HepG2 (cell line): ENCODE results near the gene ALDH18A1. TPM values are rescaled to one million over a fixed set of nuclear protein-coding genes. Genes with fewer than 3 reads are reported as not detected.

Experiments
- CBFB ChIP-seq: sonication (generic); formaldehyde crosslinking; IDR thresholded peaks from 2 replicates; pipeline ENCODE4 v1.4.0; 2020; ENCODE audit warnings: missing genetic modification reagents
- DZIP1 ChIP-seq: sonication (generic); formaldehyde crosslinking; IDR thresholded peaks from 2 replicates; pipeline ENCODE4 v1.5.0; 2020; ENCODE audit warnings: mild to moderate bottlenecking, missing genetic modification reagents
- ESRRA ChIP-seq: sonication (generic); formaldehyde crosslinking; IDR thresholded peaks from 2 replicates; pipeline ENCODE4 v1.5.1; 2020; ENCODE audit warnings: mild to moderate bottlenecking, low read depth, missing genetic modification reagents
- IKZF1 ChIP-seq: fragments of 450-650 bp; IDR thresholded peaks from 2 replicates; pipeline ENCODE4 v1.7.1; 2016
- KLF6 ChIP-seq: IDR thresholded peaks from 2 replicates; pipeline ENCODE4 v1.8.0; 2016; ENCODE audit warnings: missing biosample characterization, missing genetic modification reagents
- RFX1 ChIP-seq: fragments of 450-650 bp; IDR thresholded peaks from 2 replicates; pipeline ENCODE4 v1.6.1; 2017
- SKI ChIP-seq: fragments of 450-650 bp; IDR thresholded peaks from one replicate; pipeline ENCODE4 v1.6.1; 2018; ENCODE audit warnings: mild to moderate bottlenecking; ENCODE audit not compliant: partially characterized antibody
- ZBTB1 ChIP-seq: sonication (generic); formaldehyde crosslinking; IDR thresholded peaks from 2 replicates; pipeline ENCODE4 v1.4.0; 2020; ENCODE audit warnings: missing genetic modification reagents, borderline replicate concordance
- ZHX2 ChIP-seq, 2 experiments: sonication (generic) in 1 of 2; formaldehyde crosslinking in 1 of 2; IDR thresholded peaks; 2 replicates each; pipeline versions ENCODE4 v1.6.1 to v1.9.0; 2014 to 2022; ENCODE audit warnings: antibody characterized with exemption in 1 of 2, borderline replicate concordance in 1 of 2, inconsistent platforms in 1 of 2, low read depth in 1 of 2, missing genetic modification reagents in 1 of 2
- ZKSCAN8 ChIP-seq: IDR thresholded peaks from 2 replicates; pipeline ENCODE4 v1.6.1; 2016; ENCODE audit warnings: borderline replicate concordance, missing genetic modification reagents, missing compliant biosample characterization
- ZNF382 ChIP-seq: sonication (generic); formaldehyde crosslinking; IDR thresholded peaks from 2 replicates; pipeline ENCODE4 v1.5.0; 2020; ENCODE audit warnings: missing genetic modification reagents, mild to moderate bottlenecking, borderline replicate concordance
- ZNF512B ChIP-seq: sonication (generic); formaldehyde crosslinking; IDR thresholded peaks from 2 replicates; pipeline ENCODE4 v1.5.1; 2020; ENCODE audit warnings: missing genetic modification reagents, mild to moderate bottlenecking, borderline replicate concordance
- ZNF660 ChIP-seq: sonication (generic); formaldehyde crosslinking; IDR thresholded peaks from 2 replicates; pipeline ENCODE4 v1.5.1; 2020; ENCODE audit warnings: mild to moderate bottlenecking, low read depth, missing genetic modification reagents, borderline replicate concordance
- ZNF800 ChIP-seq: sonication (generic); formaldehyde crosslinking; IDR thresholded peaks from 2 replicates; pipeline ENCODE4 v1.4.0; 2020; ENCODE audit warnings: missing genetic modification reagents
- polyA plus RNA-seq, 8 experiments: library from polyadenylated mRNA; depleted of rRNA in 3 of 8; stranded (reverse) in 7 of 8; unstranded in 1 of 8; fragments of >200 nt; fragmentation: Illumina TruSeq in 4 of 8; extraction: Trizol in 4 of 8; gene quantifications; 2 replicates each; pipeline versions ENCODE4 v1.2.1 to v1.2.3, GENCODE V29; 2011 to 2016; ENCODE audit warnings: low read depth in 4 of 8, missing spikeins in 1 of 8, mixed read lengths in 1 of 8; ENCODE audit not compliant: insufficient read depth in 1 of 8
- total RNA-seq, 5 experiments: library from RNA; depleted of rRNA; stranded (reverse); fragments of >200 nt; fragmentation: Illumina TruSeq; extraction: Trizol; gene quantifications; 2 replicates each; pipeline ENCODE4 v1.2.3, GENCODE V29; 2016; ENCODE audit warnings: low read depth in 1 of 5

The ALDH18A1 gene
- total and polyA plus RNA-seq, 2 of the 13 experiments (the other 11 are each of a cell fraction or from before 2014, with no cell fraction given) = 180 to 263 TPM

GRCh38 chr10:95656291-95657164, at the start of gene ALDH18A1 (continued):
- TF ChIP-seq ESRRA (CRISPR knock-in tag) (0 out of 2 replicates have a peak, but pooled peaks have one; percentile 45), IKZF1 (no peak), DZIP1 (peak; percentile 84), ZBTB1 (CRISPR knock-in tag) (no peak), ZNF382 (CRISPR knock-in tag) (no peak), ZNF800 (CRISPR knock-in tag) (peak; percentile 74), RFX1 (no peak), KLF6 (peak; percentile 25; the same call in 1 of the 2 replicates), ZKSCAN8 (CRISPR knock-in tag) (no peak), CBFB (CRISPR knock-in tag) (no peak), ZNF660 (no peak), ZHX2 (IDR thresholded peaks at IDR 0.05; ENCODE audit: low read depth) (peak; percentile 56; the same call in 1 of the 2 replicates), ZHX2 (CRISPR knock-in tag; IDR thresholded peaks at IDR 0.05; ENCODE audit: borderline replicate concordance) (no peak; the same call in 1 of the 2 replicates), SKI (no peak), ZNF512B (no peak)
